DOHH2 (cell line): ENCODE data around the gene GPATCH4.
"Not testable (repeated sequence)": the region's sequence is repeated elsewhere in the genome, so short reads cannot be mapped to it uniquely, and the experiment has no call there.

Experiments
- H3F3A ChIP-seq: fragments of 200-600 bp; sonication (generic), shearing (Covaris generic); 2 replicates; pipeline ENCODE4 v1.6.0; 2016; ENCODE audit warnings: antibody characterized with exemption, mild to moderate bottlenecking; ENCODE audit not compliant: control insufficient read depth, insufficient read depth
- H3K27ac ChIP-seq: fragments of 200-600 bp; sonication (generic); 2 replicates; pipeline ENCODE4 v1.5.1; 2014; ENCODE audit warnings: low read depth, mild to moderate bottlenecking, low read length, moderate library complexity
- H3K27me3 ChIP-seq: fragments of 200-600 bp; sonication (generic); 2 replicates; pipeline ENCODE4 v1.6.1; 2014; ENCODE audit warnings: mild to moderate bottlenecking, low read length, mixed read lengths; ENCODE audit not compliant: control insufficient read depth
- H3K36me3 ChIP-seq: fragments of 200-600 bp; sonication (generic); 2 replicates; pipeline ENCODE4 v1.6.1; 2014; ENCODE audit warnings: mild to moderate bottlenecking, low read length, moderate library complexity, mixed read lengths; ENCODE audit not compliant: control insufficient read depth
- H3K4me1 ChIP-seq: fragments of 200-600 bp; sonication (generic); 2 replicates; pipeline ENCODE4 v1.6.1; 2014; ENCODE audit warnings: mild to moderate bottlenecking, low read length, mixed read lengths; ENCODE audit not compliant: control insufficient read depth
- H3K4me2 ChIP-seq: fragments of 200-600 bp; sonication (generic); 2 replicates; pipeline ENCODE4 v1.6.0; 2014; ENCODE audit warnings: mild to moderate bottlenecking, low read length, moderate library complexity
- H3K4me3 ChIP-seq: fragments of 200-600 bp; sonication (generic); 2 replicates; pipeline ENCODE4 v1.5.1; 2014; ENCODE audit warnings: mild to moderate bottlenecking, low read length, mixed read lengths
- H3K79me2 ChIP-seq: fragments of 200-600 bp; sonication (generic); 2 replicates; pipeline ENCODE4 v1.6.1; 2014; ENCODE audit warnings: mild to moderate bottlenecking, low read length, mixed read lengths; ENCODE audit not compliant: control insufficient read depth
- H3K9me2 ChIP-seq: fragments of 200-600 bp; sonication (generic); replicated peaks from 2 replicates; pipeline ENCODE4 v1.6.1; 2014; ENCODE audit warnings: mild to moderate bottlenecking, low read length, mixed read lengths; ENCODE audit not compliant: control insufficient read depth
- H3K9me3 ChIP-seq: fragments of 200-600 bp; sonication (generic); 2 replicates; pipeline ENCODE4 v1.6.1; 2014; ENCODE audit warnings: antibody characterized with exemption, low read length, mixed read lengths; ENCODE audit not compliant: control insufficient read depth, insufficient read depth
- H4K20me1 ChIP-seq: fragments of 200-600 bp; sonication (generic); 2 replicates; pipeline ENCODE4 v1.6.0; 2014; ENCODE audit warnings: low read depth, mild to moderate bottlenecking, antibody characterized with exemption, low read length, moderate library complexity; ENCODE audit not compliant: control insufficient read depth, insufficient read depth
- CTCF ChIP-seq: fragments of 200-600 bp; sonication (generic); IDR thresholded peaks from one replicate; pipeline ENCODE4 v1.5.1; 2014; ENCODE audit warnings: antibody characterized with exemption, mild to moderate bottlenecking, low read depth, low read length; ENCODE audit not compliant: poor library complexity, severe bottlenecking
- EZH2phosphoT487 ChIP-seq: fragments of 200-600 bp; sonication (generic); IDR thresholded peaks from 2 replicates; pipeline ENCODE4 v1.6.1; 2017; ENCODE audit warnings: borderline replicate concordance, mild to moderate bottlenecking, antibody characterized with exemption, low read length, moderate library complexity, mixed read lengths

The GPATCH4 gene

DNA sequence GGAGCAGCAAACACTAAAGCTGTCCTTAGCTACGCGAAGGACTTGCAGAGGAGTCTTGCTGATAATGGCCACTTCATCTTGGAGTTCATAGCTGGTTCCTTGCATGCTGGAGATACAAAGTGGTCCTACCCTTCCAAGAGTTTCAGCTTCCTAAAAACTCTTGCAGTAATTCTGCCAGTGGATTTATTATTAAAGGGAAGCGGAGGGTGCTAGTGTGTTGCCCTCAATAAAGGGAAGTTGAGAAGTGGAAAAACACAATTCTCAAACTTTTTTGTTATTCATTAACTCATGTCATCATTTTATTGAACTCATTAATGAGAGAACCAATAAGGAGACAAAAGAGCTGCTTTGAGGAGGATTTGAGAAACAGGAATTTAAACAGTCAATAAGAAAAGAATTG lies 11.4 kb upstream of the GPATCH4 start:
- H3K9me3 ChIP-seq: no peaks in the 10 kb centered on the region
- no peak overlapping the region for H3K4me2 ChIP-seq
- H3K4me1 ChIP-seq: peaks cover 14% of the 10 kb centered on the region
- no peaks in the 10 kb centered on the region for H4K20me1 ChIP-seq
- H3K27ac ChIP-seq: no peak overlapping the region
- no peaks in the 10 kb centered on the region for H3K9me2 ChIP-seq
- H3K27me3 ChIP-seq: peaks cover 24% of the 10 kb centered on the region
- no peaks in the 10 kb centered on the region for H3K36me3 ChIP-seq
- TF ChIP-seq EZH2phosphoT487 (no peak), CTCF (no peak)
- no peak overlapping the region for H3K4me3 ChIP-seq
- H3K79me2 ChIP-seq: no peaks in the 10 kb centered on the region
- H3F3A ChIP-seq: peaks cover 3% of the 10 kb centered on the region

DNA sequence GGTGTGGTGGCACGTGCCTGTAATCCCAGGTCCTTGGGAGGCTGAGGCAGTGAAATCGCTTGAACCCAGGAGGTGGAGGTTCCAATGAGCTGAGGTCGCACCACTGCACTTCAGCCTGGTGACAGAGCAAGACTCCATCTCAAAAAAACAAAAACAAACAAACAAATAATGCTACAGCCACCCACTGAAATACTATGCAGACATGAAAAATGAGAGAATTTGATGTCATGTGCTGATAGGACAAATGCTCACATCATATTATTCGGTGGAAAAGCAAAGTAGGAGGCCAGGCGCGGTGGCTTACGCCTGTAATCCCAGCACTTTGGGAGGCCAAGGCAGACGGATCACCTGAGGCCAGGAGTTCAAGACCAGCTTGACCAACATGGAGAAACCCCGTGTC lies 8.8 kb upstream of the GPATCH4 start:
- H3K79me2 ChIP-seq, H3K36me3 ChIP-seq, H3K9me2 ChIP-seq, H3K4me3 ChIP-seq, H3K27ac ChIP-seq, H3F3A ChIP-seq, H3K9me3 ChIP-seq, H4K20me1 ChIP-seq, H3K4me2 ChIP-seq: not testable (repeated sequence)
- H3K27me3 ChIP-seq: peaks cover 15% of the 10 kb centered on the region
- H3K4me1 ChIP-seq: peaks cover 31% of the 10 kb centered on the region

DNA sequence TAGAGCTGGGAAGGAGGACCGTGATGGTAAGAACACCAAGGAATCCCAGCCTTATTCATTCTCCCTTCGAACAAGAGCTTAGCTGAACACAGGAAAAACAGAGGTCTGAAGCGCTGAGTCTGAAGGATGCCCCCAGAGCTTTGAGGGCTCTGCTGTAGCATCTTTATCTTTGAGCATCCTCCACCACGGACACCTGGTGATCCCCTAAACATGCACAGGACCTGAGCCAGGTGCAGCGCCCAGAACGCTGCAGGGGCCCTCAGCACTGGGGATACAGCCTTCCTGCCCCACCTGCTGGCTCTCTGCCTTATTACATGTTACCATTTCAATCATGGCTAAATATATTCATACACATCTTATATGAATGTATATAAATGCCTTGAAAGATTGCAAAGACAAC lies 7.7 kb upstream of the GPATCH4 start:
- H3K4me1 ChIP-seq: peaks cover 31% of the 10 kb centered on the region
- H3F3A ChIP-seq: peaks cover 10% of the 10 kb centered on the region
- TF ChIP-seq EZH2phosphoT487 (no peak), CTCF (peak; percentile 72)
- no peak overlapping the region for H3K27ac ChIP-seq
- H3K27me3 ChIP-seq: peaks cover 12% of the 10 kb centered on the region
- no peak overlapping the region for H3K4me2 ChIP-seq
- no peaks in the 10 kb centered on the region for H3K9me2 ChIP-seq
- H4K20me1 ChIP-seq: no peaks in the 10 kb centered on the region
- H3K9me3 ChIP-seq: no peaks in the 10 kb centered on the region
- H3K4me3 ChIP-seq: no peak overlapping the region
- no peaks in the 10 kb centered on the region for H3K36me3 ChIP-seq
- H3K79me2 ChIP-seq: no peaks in the 10 kb centered on the region

- Histone ChIP-seq H3K4me1 (peaks cover 31% of the 10 kb centered on the region), H3K79me2 (no peaks in the 10 kb centered on the region), H3K36me3 (no peaks in the 10 kb centered on the region), H3K27me3 (peaks cover 10% of the 10 kb centered on the region), H3K4me2 (peak overlapping the region; percentile 33), H4K20me1 (no peaks in the 10 kb centered on the region), H3K9me2 (no peaks in the 10 kb centered on the region), H3F3A (peaks cover 10% of the 10 kb centered on the region), H3K9me3 (no peaks in the 10 kb centered on the region), H3K4me3 (no peak overlapping the region), H3K27ac (no peak overlapping the region)
- TF ChIP-seq EZH2phosphoT487 (no peak), CTCF (peak; percentile 80)
Measured at GRCh38 chr1:156608036-156608674, 6.9 kb upstream of the GPATCH4 start.

DNA sequence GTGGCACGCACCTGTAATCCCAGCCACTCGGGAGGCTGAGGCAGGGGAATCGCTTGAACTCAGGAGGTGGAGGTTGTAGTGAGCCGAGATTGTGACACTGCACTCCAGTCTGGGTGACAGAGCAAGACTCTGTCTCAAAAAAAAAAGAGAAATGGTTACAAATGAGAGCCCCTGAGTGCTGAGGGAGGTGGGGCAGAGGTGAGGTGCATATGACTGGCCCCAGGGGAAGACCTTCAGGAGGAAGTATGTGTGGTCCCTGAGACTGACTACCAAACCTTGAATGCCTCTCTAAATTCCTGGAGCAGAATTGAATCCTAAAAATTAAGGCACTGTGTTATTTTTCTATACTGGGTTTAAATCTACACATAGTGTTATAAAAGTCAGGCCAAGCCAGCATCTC lies 6.1 kb upstream of the GPATCH4 start:
- H3K27ac ChIP-seq, H4K20me1 ChIP-seq, H3K36me3 ChIP-seq, H3K4me3 ChIP-seq, H3K9me2 ChIP-seq, H3K9me3 ChIP-seq, H3K27me3 ChIP-seq, H3K79me2 ChIP-seq: not testable (repeated sequence)
- peaks cover 39% of the 10 kb centered on the region for H3K4me1 ChIP-seq
- H3K4me2 ChIP-seq: peak overlapping the region; percentile 33
- peaks cover 13% of the 10 kb centered on the region for H3F3A ChIP-seq
